ENCODE results near the gene AMTN.
"Not testable (repeated sequence)": the region's sequence is repeated elsewhere in the genome, so short reads cannot be mapped to it uniquely, and the experiment has no call there.

DNA sequence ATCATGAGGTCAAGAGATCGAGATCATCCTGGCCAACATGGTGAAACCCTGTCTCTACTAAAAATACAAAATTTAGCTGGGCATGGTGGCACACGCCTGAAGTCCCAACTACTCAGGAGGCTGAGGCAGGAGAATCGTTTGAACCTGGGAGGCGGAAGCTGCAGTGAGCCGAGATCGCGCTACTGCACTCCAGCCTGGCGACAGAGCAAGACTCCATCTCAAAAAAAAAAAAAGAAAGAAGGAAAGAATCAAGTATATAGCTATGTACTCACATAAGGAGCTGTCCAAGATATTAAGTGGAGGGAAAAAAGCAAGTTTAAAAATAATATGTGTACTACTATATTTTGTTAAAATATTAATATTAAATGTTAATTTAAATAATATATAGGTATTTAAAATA is 16.5 kb upstream of the AMTN start:
- not testable (repeated sequence) for TF ChIP-seq TAF1 (IDR thresholded peaks at IDR 0.05; ENCODE audit: borderline replicate concordance, low read depth, low read length); POLR2A (IDR thresholded peaks at IDR 0.05; ENCODE audit: low read depth, low read length)
